M059J (cell line): ENCODE measurements around the gene AMBN. TPM values are rescaled to one million over a fixed set of nuclear protein-coding genes. Genes with fewer than 3 reads are reported as not detected.

Experiments
- total RNA-seq: library from RNA; depleted of rRNA; stranded (reverse); fragments of >200 nt; shearing (Covaris generic); gene quantifications from 2 replicates; pipeline ENCODE4 v1.2.3, GENCODE V29; 2014; rRNA removed

The AMBN gene
- total RNA-seq, 1 experiment from 2014 or later, result not detected

Other genes with a start within 250 kb of the AMBN start
- gene SMR3A, start 231.5 kb upstream of the AMBN start, total RNA-seq, result not detected in 2 replicates
- not detected in 2 replicates for gene SMR3B, start 209.1 kb upstream of the AMBN start, total RNA-seq
- gene OPRPN, start 194.3 kb upstream of the AMBN start, total RNA-seq, result not detected in 2 replicates
- 0.25 TPM in 1 of 2 replicates, not detected in the other for gene MUC7, start 120.1 kb upstream of the AMBN start, total RNA-seq
- gene AMTN, start 73.7 kb upstream of the AMBN start, total RNA-seq, result 1.8 and 4.2 TPM in 2 replicates
- gene ENAM, start 36.5 kb downstream of the AMBN start, total RNA-seq, result not detected in 2 replicates
- 0.12 and 0.91 TPM in 2 replicates for gene JCHAIN, start 74.3 kb downstream of the AMBN start, total RNA-seq
- gene UTP3, start 96.3 kb downstream of the AMBN start, total RNA-seq, result 10.1 and 16.2 TPM in 2 replicates
- 6.9 and 12.9 TPM in 2 replicates for gene RUFY3, start 129.7 kb downstream of the AMBN start, total RNA-seq
- 38.0 and 61.5 TPM in 2 replicates for gene GRSF1, start 247.6 kb downstream of the AMBN start, total RNA-seq